ENCODE data around the gene NAV2.
A peak's percentile ranks its signal among the peaks of the same experiment; 100 is the strongest.

NAV2 gene

DNA sequence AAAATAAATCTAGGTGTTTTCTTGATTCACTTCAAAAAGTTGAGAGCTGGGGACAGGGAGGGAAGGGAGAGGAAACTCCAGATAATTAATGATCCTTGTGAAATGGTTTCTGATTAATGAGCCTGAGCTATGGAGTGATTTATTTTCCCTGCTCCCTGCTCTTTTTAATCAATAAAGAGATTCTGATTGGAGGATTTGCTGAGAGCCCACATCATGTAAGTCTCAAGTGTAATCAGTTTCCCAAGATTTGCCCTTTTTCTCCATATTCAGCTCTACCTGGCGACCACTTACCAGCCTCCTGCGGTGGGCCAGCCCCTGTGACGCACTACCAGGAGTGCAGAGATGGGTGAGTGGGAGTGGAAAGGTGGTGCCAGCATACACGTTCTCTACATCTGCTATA is 114.0 kb downstream of the NAV2 start:
- no peak for DNase-seq

- DNase-seq = no peak
Measured at GRCh38 chr11:19827399-19828135, 114.9 kb downstream of the NAV2 start.

GRCh38 chr11:19828382-19829108 is 115.9 kb downstream of the NAV2 start:
- DNase-seq = no peak

- DNase-seq = no peak
Measured at GRCh38 chr11:19829109-19829837, 116.6 kb downstream of the NAV2 start.

DNA sequence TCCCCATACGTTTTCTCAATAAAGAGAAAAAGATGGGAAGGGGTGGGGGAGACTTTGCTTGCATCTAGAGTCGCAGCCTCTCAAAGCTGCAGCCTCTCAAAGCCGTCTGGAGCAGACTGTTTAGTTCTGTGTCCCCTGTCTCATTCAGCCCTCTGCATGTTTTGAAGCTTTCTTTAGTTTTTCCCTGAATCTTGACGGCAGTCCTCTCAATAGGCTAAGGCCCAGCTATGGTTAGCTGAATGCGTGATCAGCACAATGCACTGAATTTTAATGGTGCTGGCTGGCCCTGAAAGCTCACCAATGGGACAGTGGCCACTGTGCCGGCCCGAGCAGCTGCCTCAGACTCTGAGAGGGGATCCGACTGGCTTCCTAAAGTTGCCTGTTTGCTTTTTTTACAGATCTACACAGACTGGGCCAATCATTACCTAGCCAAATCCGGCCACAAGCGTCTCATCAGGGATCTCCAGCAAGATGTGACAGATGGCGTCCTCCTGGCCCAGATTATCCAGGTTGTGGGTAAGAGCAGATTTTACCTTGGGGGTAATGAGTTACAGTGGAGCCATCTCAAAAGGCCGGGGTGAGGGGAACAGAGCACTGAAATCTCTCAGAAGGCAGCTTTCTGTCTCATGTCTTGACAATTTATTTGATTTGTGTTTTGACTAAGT is 119.6 kb downstream of the NAV2 start:
- peak in 30 of 56 donors; percentile 11 to 76 (median 31) for DNase-seq

- no peak for DNase-seq
Measured at GRCh38 chr11:19832901-19833300, 120.3 kb downstream of the NAV2 start.

DNA sequence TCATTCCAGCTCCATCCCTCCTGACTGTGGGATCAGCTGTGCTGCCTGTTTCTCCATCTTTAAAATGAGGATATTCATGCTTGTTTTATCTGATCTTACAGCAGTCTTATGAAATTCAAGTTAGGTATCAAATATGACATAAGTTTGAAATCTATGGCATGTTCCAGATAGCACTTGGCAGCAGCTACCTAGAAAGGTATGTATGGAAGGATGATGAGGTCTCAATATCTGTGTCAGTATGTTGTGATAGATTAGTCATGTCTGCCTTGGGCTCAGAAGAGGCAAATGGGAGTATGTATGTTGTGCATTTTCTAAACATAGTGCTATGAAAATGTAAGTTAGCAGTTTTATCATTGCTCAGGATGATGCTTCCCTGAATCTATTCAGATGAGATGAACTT is 122.1 kb downstream of the NAV2 start:
- no peak for DNase-seq

- DNase-seq = no peak
Measured at GRCh38 chr11:19836666-19837065, 124.0 kb downstream of the NAV2 start.

DNA sequence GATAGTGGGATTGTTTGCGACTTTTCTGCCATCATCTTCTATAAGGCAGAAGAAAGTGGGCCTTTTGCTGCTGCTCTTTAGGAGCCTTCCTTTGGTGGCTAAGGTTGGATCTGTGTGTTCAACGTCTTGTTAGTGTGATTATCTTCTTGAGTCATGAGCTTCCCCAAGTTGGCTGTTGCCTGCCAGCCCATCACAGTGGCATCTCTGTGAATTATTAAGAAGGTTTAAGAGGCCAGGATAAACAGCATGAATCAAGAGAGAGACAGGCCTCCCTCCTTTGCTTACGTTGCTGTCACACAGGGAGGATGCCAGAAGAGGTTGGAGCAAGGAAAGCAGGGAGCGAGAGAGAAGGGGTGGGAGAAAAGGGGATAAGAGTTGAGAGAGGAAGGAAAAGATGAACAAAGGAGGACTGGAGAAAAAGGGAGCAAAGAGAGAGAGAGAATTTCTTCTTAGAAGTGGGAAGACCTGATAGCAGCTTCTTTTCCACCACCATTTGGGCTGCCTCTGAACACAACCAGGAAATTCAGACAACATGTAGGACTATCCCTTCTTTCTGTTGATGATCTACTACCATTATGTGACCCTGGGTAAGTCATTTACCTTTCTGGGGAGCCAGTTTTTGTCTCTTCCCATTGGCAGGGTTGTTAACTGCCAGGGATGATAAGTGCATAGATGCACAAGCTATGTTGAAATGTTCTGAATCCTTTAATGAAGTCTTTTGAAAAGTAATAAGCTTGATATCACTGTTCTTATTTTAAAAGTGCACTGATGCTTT is 126.5 kb downstream of the NAV2 start:
- no peak for DNase-seq

- DNase-seq = no peak
Measured at GRCh38 chr11:19840961-19841360, 128.3 kb downstream of the NAV2 start.

DNA sequence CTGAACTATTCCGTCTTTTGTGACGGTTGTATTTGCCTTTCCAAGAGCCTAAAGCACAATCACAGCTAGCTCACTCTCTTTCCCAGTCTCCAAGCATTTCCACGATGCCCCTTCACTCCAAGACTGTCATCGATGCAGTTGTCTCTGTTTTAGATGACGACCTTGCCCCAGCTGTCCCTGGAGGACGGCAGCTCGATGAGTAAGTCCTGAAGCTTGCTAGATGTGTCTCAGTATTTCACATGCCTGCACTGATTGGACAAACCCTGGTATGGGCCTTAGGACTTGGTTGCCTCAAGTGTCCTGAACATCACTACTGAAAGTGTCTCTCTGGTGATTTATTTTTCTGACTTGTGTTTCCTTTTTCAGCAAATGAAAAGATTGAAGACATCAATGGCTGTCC is 129.9 kb downstream of the NAV2 start:
- no peak for DNase-seq

GRCh38 chr11:19843079-19843478 is 130.4 kb downstream of the NAV2 start:
- no peak for DNase-seq

DNA sequence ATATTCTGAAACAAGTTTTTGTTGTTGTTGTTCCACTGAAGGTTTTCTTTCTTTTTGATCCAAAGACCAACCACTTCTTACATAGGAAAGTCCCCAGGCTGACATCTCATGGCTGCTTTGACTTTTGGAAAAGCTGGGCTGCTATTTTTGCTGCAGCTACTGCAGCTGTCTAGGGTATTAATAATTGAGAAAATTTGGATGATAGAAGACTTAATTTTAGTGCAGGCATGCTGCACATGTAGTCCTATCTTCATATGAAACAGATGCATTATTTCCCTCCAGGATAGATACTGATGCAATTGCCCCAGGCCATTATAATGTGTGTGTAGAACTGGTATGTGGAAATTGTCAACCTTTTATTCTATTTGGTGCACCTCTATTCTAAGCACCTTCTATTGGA is 131.4 kb downstream of the NAV2 start:
- DNase-seq = no peak

- peak in 7 of 56 donors; percentile 3 to 19 (median 6) for DNase-seq
Measured at GRCh38 chr11:19844806-19845205, 132.2 kb downstream of the NAV2 start.

DNA sequence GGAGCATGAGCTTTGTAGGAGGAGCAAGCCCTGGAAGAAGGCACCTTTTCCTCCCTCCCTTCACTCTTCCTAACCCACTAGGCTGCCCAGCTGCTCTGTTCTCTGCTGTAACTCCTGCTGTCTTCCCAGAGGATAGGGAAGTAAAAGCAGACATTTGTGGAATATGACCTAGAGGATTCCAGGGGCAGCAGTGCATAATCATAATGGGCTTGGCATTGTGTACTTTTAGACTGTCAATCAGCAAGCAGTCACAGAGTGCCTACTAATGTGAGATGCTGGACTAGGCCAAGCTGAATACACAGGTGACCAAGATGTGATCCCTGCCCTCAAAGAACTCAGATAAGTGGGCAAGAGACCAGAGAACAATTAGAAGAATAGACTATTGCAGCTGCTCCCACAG is 133.0 kb downstream of the NAV2 start:
- DNase-seq = no peak

GRCh38 chr11:19846654-19847305 is 134.1 kb downstream of the NAV2 start:
- peak in 19 of 56 donors; percentile 9 to 59 (median 45) for DNase-seq

- no peak for DNase-seq
Measured at GRCh38 chr11:19848219-19848618, 135.6 kb downstream of the NAV2 start.

DNA sequence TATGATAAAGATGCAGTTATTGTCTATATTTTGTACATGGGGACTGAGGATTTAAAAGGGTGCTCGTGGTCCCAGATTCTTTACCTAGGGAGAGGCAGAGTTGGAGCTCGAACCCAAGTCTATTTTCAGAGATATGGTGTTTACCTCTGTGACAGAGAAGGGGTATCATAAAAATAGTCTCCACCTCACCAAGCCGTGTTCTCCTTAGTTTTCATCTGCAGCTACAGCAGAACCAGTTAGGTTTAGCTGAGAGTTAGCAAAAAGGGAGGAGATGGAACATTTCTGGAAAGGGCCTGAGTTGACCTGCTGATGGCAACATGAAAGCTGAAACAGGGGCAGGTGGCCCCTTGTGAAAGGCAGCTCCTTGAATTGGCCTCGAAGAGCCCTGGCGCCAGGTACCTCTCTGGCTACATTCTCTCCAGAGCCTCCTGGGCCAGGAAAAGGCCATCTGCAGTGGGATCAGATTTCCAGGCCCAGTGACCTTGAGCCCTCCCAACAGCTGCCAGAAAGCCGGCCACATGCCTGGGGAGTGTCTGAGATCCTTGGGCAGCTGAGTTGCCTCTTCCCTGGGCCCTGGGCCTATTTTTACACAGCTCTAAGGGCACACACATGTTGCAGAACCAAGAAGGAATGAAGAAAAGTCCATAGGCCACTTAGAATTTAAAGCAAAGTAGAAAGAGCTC is 136.6 kb downstream of the NAV2 start:
- no peak for DNase-seq

DNA sequence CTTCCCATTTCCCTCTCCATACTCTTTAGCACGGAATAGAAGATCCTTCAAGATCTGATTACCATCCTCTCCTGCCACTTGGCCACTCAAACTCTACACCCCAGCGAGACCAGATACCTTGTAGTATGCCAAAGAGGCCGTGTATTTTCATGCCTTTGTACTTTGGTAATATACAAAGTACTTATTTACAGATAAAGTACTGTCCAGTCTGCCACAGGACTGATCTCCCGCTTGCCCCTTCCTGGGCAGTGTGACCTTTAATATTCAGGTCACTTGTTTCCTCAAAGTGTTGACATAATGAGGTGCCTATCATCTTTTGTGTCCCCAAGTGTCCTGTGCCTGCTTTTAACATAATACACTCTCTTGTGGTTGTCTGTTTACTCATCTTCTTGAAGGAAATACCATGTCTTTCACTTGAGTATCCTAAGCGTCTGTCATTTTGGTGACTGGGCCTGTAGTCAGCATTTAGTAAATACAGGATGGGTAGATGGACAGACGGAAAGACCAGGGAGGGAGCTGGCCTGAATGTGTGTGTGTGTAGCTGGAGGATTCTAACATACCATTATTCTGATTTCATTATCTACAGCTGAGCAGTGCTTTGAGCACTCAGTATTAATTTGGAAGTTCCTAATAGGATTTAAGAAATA is 137.4 kb downstream of the NAV2 start:
- no peak for DNase-seq

Measured in nucleus accumbens (tissue), 56 donors.